ENCODE measurements around the gene PYCARD. TPM values are rescaled to one million over a fixed set of nuclear protein-coding genes. Genes with fewer than 3 reads are reported as not detected.

PYCARD gene
- total RNA-seq, 3 donors from 2014 or later, result 32.9 to 50.2 (median 35.7) TPM

DNA sequence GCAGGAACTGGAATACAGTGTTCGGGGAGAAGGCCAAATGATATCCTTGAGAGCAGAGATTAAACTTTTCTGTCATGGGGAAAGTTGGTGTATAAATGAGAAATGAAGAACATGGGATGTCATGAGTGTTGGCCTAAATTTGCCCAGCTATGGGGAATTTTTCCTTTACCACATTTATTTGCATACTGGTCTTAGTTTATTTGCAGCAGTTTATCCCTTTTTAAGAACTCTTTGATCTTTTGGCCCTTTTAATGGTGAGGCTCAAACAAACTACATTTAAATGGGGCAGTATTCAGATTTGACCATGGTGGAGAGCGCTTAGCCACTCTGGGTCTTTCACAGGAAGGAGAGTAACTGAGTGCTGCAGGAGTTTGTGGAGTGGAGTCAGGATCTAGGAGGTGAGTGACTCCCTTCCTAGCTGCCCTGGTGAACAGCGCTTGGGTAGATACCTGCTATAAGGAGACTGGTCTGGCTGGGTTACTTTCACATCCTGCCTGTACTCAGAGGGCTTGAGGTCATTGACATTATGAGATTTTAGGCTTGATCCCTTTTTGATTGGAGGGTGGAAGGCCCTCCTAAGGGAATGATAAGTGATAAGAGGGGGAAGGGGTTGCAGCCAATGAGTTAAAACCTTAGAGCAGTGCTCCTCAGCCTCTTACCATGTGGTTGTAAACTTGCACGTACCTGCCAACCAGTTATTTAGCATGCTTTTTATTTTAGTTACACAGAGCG, 10.7 kb downstream of the PYCARD start:
- no peaks in the 10 kb centered on the region for H3K4me1 ChIP-seq
- TF ChIP-seq POLR2A (IDR thresholded peaks at IDR 0.05), result no peak
- TF ChIP-seq, protein P1, sequence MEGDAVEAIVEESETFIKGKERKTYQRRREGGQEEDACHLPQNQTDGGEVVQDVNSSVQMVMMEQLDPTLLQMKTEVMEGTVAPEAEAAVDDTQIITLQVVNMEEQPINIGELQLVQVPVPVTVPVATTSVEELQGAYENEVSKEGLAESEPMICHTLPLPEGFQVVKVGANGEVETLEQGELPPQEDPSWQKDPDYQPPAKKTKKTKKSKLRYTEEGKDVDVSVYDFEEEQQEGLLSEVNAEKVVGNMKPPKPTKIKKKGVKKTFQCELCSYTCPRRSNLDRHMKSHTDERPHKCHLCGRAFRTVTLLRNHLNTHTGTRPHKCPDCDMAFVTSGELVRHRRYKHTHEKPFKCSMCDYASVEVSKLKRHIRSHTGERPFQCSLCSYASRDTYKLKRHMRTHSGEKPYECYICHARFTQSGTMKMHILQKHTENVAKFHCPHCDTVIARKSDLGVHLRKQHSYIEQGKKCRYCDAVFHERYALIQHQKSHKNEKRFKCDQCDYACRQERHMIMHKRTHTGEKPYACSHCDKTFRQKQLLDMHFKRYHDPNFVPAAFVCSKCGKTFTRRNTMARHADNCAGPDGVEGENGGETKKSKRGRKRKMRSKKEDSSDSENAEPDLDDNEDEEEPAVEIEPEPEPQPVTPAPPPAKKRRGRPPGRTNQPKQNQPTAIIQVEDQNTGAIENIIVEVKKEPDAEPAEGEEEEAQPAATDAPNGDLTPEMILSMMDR (IDR thresholded peaks at IDR 0.05), result no peak
- no peak for TF ChIP-seq POLR2AphosphoS5 (IDR thresholded peaks at IDR 0.05)
- H3K36me3 ChIP-seq, result peaks cover 18% of the 10 kb centered on the region
- intact Hi-C loops (cut with DNase I; ENCODE audit: low total_unique reads), result no loop called here
- no peak overlapping the region for H3K27ac ChIP-seq
- H3K9me3 ChIP-seq, result no peaks in the 10 kb centered on the region
- H3K27me3 ChIP-seq, result no peaks in the 10 kb centered on the region
- no peak for DNase-seq (ENCODE audit: low spot score in 2 of 2)
- H3K4me3 ChIP-seq, result no peak overlapping the region

DNA sequence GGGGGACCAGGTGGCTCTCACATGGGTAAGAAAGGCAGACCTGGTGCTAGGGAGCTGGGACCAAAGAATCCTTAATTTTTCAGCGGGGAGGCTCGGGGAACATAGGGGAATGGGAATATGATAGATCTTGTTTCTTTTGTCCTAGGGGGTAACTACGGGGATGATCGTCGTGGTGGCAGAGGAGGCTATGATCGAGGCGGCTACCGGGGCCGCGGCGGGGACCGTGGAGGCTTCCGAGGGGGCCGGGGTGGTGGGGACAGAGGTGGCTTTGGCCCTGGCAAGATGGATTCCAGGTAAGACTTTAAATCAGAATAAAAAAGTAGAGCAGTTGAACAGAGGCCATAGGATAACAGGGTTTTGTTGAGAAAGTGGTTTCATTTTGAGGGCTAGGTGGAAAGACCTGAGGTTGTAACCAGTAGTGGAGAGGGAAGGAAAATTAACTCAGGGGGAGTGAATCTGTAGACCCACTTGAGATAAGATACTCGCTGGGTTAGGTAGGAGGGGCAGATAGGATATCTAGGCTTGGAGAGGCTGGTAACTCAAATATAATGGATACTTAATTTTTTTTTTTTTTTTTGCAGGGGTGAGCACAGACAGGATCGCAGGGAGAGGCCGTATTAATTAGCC, 11.6 kb downstream of the PYCARD start:
- intact Hi-C loops (cut with DNase I; ENCODE audit: low total_unique reads), result no loop called here
- Histone ChIP-seq H3K9me3 (no peaks in the 10 kb centered on the region), H3K36me3 (peaks cover 22% of the 10 kb centered on the region), H3K4me3 (no peak overlapping the region), H3K4me1 (no peaks in the 10 kb centered on the region), H3K27me3 (no peaks in the 10 kb centered on the region), H3K27ac (no peak overlapping the region)
- no peak for DNase-seq (ENCODE audit: low spot score in 2 of 2)
- TF ChIP-seq POLR2AphosphoS5 (IDR thresholded peaks at IDR 0.05), result no peak

DNA sequence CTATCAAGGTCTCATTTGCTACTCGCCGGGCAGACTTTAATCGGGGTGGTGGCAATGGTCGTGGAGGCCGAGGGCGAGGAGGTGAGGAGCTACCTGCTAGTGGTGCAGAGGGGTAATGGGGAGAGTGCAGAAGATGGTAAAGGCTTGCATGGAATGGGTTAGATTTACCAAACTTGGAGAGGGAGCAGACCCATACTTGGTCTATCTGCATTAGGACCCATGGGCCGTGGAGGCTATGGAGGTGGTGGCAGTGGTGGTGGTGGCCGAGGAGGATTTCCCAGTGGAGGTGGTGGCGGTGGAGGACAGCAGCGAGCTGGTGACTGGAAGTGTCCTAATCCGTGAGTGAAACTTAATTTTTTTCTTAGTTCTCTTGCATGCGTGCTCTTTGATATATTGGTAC, 12.5 kb downstream of the PYCARD start:
- no peak overlapping the region for H3K4me3 ChIP-seq
- no peaks in the 10 kb centered on the region for H3K27me3 ChIP-seq
- intact Hi-C loops (cut with DNase I; ENCODE audit: low total_unique reads), result no loop called here
- no peak for TF ChIP-seq POLR2AphosphoS5 (IDR thresholded peaks at IDR 0.05)
- no peak overlapping the region for H3K27ac ChIP-seq
- DNase-seq (ENCODE audit: low spot score in 2 of 2), result no peak
- H3K36me3 ChIP-seq, result peaks cover 27% of the 10 kb centered on the region
- no peaks in the 10 kb centered on the region for H3K9me3 ChIP-seq
- no peaks in the 10 kb centered on the region for H3K4me1 ChIP-seq

DNA sequence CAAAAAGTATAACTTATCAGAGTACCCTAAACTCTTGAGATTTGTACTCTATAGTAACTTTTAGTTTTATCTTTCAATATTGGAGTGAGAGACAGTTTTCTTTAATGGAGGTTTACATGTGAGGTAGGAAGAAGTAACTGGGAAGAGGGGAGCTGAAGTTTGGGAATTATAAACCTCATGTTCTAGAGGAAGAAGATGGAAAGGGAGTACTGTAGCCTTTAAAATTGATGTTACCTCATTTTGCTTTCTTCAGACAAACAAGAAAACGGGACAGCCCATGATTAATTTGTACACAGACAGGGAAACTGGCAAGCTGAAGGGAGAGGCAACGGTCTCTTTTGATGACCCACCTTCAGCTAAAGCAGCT, 13.2 kb downstream of the PYCARD start:
- DNase-seq (ENCODE audit: low spot score in 2 of 2), result no peak
- intact Hi-C loops (cut with DNase I; ENCODE audit: low total_unique reads), result no loop called here
- Histone ChIP-seq H3K9me3 (no peaks in the 10 kb centered on the region), H3K4me3 (no peak overlapping the region), H3K36me3 (peaks cover 28% of the 10 kb centered on the region), H3K4me1 (no peaks in the 10 kb centered on the region), H3K27ac (no peak overlapping the region), H3K27me3 (no peaks in the 10 kb centered on the region)
- TF ChIP-seq, protein P1 (IDR thresholded peaks at IDR 0.05), result no peak
- TF ChIP-seq POLR2A (IDR thresholded peaks at IDR 0.05) (no peak), POLR2AphosphoS5 (IDR thresholded peaks at IDR 0.05) (no peak)

DNA sequence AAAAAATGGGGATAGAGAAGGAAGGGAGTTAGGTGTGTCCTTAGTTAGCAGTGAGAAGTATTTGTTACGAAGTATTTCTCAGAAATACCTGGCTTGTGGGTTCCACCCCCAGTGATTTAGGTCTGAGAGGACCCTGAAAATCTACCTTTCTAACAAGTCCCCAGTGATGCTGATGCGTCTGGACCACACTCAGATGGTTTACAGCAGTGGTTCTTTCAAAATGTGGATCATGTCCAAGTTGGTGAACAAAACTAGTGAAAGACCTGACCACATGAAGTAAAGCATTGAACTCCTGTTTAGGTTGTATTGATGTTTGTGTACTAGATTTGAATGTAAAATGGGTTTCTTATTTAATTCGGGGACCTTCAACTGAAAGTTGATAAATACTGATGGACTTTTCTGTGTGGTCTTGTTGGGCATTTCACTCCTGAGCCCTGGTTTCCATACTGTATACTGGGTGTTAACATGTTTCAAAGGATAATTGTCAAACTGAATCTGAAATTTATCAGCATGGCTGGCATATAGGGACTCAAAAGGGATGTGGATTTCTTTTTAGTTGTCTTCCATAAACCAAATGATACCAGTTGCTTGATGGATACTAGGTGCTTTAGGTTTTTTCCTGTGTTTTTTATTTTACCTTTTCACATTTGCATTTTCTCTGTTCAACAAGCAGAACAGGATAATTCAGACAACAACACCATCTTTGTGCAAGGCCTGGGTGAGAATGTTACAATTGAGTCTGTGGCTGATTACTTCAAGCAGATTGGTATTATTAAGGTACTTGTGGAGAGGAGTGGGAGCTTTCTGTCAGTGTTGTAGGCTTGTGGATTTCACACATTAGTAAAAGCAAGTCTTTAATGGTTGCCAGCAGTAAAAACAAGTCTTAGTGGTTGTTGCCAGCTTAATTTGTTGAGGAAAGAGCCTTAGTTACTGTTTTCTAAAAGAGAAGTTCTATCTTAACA, 13.8 kb downstream of the PYCARD start:
- H3K36me3 ChIP-seq, result peaks cover 28% of the 10 kb centered on the region
- no peaks in the 10 kb centered on the region for H3K4me1 ChIP-seq
- intact Hi-C loops (cut with DNase I; ENCODE audit: low total_unique reads), result no loop called here
- TF ChIP-seq POLR2AphosphoS5 (IDR thresholded peaks at IDR 0.05), result no peak
- TF ChIP-seq, protein P1 (IDR thresholded peaks at IDR 0.05), result no peak
- no peak for TF ChIP-seq POLR2A (IDR thresholded peaks at IDR 0.05)
- no peaks in the 10 kb centered on the region for H3K27me3 ChIP-seq
- no peak for DNase-seq (ENCODE audit: low spot score in 2 of 2)
- H3K9me3 ChIP-seq, result no peaks in the 10 kb centered on the region
- no peak overlapping the region for H3K27ac ChIP-seq
- no peak overlapping the region for H3K4me3 ChIP-seq

Data from breast epithelium (tissue), 4 donors.